GM12878 (cell line): Measurements from ENCODE around the gene TYW5. TPM values are rescaled to one million over a fixed set of nuclear protein-coding genes. Genes with fewer than 3 reads are reported as not detected.
A peak's percentile ranks its signal among the peaks of the same experiment; 100 is the strongest.

Experiments
- ATAC-seq: fragments of 200-7000 bp; cut with Tn5 transposase; 3 replicates; pipeline ENCODE4 v1.9.1; 2020; ENCODE audit warnings: mild to moderate bottlenecking, moderate library complexity
- BruUV-seq: library from RNA; stranded (reverse); fragments of 400-500 nt; replicated peaks from 2 replicates; lab custom pipeline; 2021; lab: Mats Ljungman, UMichigan
- CTCF ChIA-PET: fragments of 300-600 bp; sonication (Branson Sonifier 250); formaldehyde crosslinking; extraction: SDS; loops from one replicate; lab custom pipeline; 2021; ENCODE audit warnings: inconsistent platforms; lab: Yijun Ruan, JAX
- POLR2A ChIA-PET: fragments of 350-600 bp; formaldehyde crosslinking; extraction: SDS; loops from one replicate; lab custom pipeline; 2021; ENCODE audit warnings: inconsistent platforms; lab: Charles Lee
- RAD21 ChIA-PET: fragments of 300-600 bp; sonication (Branson Sonifier 250); formaldehyde crosslinking; loops from one replicate; lab custom pipeline; 2023; ENCODE audit warnings: antibody characterized with exemption; ENCODE audit not compliant: unreplicated experiment; lab: Charles Lee
- SMC1A ChIA-PET: fragments of 300-600 bp; sonication (Branson Sonifier 250); formaldehyde crosslinking; loops from one replicate; lab custom pipeline; 2023; ENCODE audit not compliant: unreplicated experiment, uncharacterized antibody; lab: Charles Lee
- DNase-seq: peaks from one replicate; pipeline ENCODE4 v3.0.0-alpha.2; 2011; ENCODE audit warnings: low read depth, low spot score
- FAIRE-seq: peaks from 3 replicates; lab custom pipeline; 2011; peaks lifted over from hg19 to GRCh38; lab: Jason Lieb, UNC
- H2AFZ ChIP-seq: 2 replicates; pipeline ENCODE4 v1.6.0; 2011; ENCODE audit warnings: low read depth, low read length, control low read depth; ENCODE audit not compliant: control insufficient read depth
- H3K27ac ChIP-seq: 2 replicates; pipeline ENCODE4 v1.5.1; 2011; ENCODE audit warnings: control low read depth; ENCODE audit not compliant: control insufficient read depth, insufficient read depth
- H3K27me3 ChIP-seq, 2 experiments: replicated peaks in 1 of 2; 2 replicates each; pipeline versions ENCODE4 v1.6.0 to v1.6.1; 2011; ENCODE audit warnings: low read length in 1 of 2; ENCODE audit not compliant: control insufficient read depth in 2 of 2, insufficient read depth in 2 of 2
- H3K36me3 ChIP-seq, 2 experiments: 2 replicates each; pipeline ENCODE4 v1.5.1; 2011; ENCODE audit warnings: low read length in 1 of 2; ENCODE audit not compliant: control insufficient read depth in 2 of 2, insufficient read depth in 2 of 2
- H3K4me1 ChIP-seq: 2 replicates; pipeline ENCODE4 v1.6.1; 2011; ENCODE audit warnings: mild to moderate bottlenecking, low read length, moderate library complexity, mixed read lengths; ENCODE audit not compliant: control insufficient read depth, insufficient read depth
- H3K4me2 ChIP-seq: 2 replicates; pipeline ENCODE4 v1.6.0; 2011; ENCODE audit warnings: control low read depth; ENCODE audit not compliant: control insufficient read depth, insufficient read depth
- H3K4me3 ChIP-seq: fragments of 200-600 bp; sonication (generic); 2 replicates; pipeline ENCODE4 v1.5.1; 2016
- H3K79me2 ChIP-seq: 2 replicates; pipeline ENCODE4 v1.6.0; 2011; ENCODE audit warnings: low read length; ENCODE audit not compliant: control insufficient read depth, insufficient read depth
- H3K9ac ChIP-seq: 2 replicates; pipeline ENCODE4 v1.8.0; 2011; ENCODE audit warnings: low read length, control low read depth, mixed read lengths; ENCODE audit not compliant: control insufficient read depth, insufficient read depth
- H3K9me3 ChIP-seq: replicated peaks from 3 replicates; pipeline ENCODE4 v1.5.1; 2011; ENCODE audit warnings: mild to moderate bottlenecking, low read length; ENCODE audit not compliant: control insufficient read depth, insufficient read depth
- H4K20me1 ChIP-seq: 2 replicates; pipeline ENCODE4 v1.6.0; 2011; ENCODE audit not compliant: control insufficient read depth, insufficient read depth
- CBX3 ChIP-seq: fragments of 200-600 bp; sonication (generic); IDR thresholded peaks from 2 replicates; pipeline ENCODE4 v1.6.1; 2016; ENCODE audit warnings: low read depth, borderline replicate concordance
- GABPA ChIP-seq: IDR thresholded peaks from 2 replicates; pipeline ENCODE4 v1.6.1; 2014; ENCODE audit warnings: antibody characterized with exemption, low read depth, mild to moderate bottlenecking, inconsistent platforms
- MAX ChIP-seq: IDR thresholded peaks from 2 replicates; pipeline ENCODE4 v1.6.1; 2012; ENCODE audit warnings: low read depth, low read length, improper control_type of control experiment
- NBN ChIP-seq: fragments of 450-650 bp; IDR thresholded peaks from 2 replicates; pipeline ENCODE4 v1.6.1; 2016
- NFXL1 ChIP-seq: fragments of 450-650 bp; IDR thresholded peaks from 2 replicates; pipeline ENCODE4 v1.6.1; 2017; ENCODE audit warnings: antibody characterized with exemption, mild to moderate bottlenecking, borderline replicate concordance
- NFYA ChIP-seq: IDR thresholded peaks from 2 replicates; pipeline ENCODE4 v1.6.1; 2011; ENCODE audit warnings: low read depth, mild to moderate bottlenecking, low read length, improper control_type of control experiment, borderline replicate concordance
- PAX5 ChIP-seq: IDR thresholded peaks from 2 replicates; pipeline ENCODE4 v1.6.1; 2011; ENCODE audit warnings: low read depth, low read length, borderline replicate concordance
- PBX3 ChIP-seq: IDR thresholded peaks from 2 replicates; pipeline ENCODE4 v1.6.1; 2011; ENCODE audit warnings: mild to moderate bottlenecking, low read depth, low read length, moderate library complexity; ENCODE audit not compliant: insufficient replicate concordance
- PML ChIP-seq: IDR thresholded peaks from 2 replicates; pipeline ENCODE4 v1.6.1; 2012; ENCODE audit warnings: low read length, inconsistent platforms
- REST ChIP-seq: IDR thresholded peaks from 2 replicates; pipeline ENCODE4 v1.6.1; 2012; ENCODE audit warnings: mild to moderate bottlenecking, low read depth, low read length
- ZNF274 ChIP-seq: IDR thresholded peaks from one replicate; pipeline ENCODE4 v1.8.0; 2011; ENCODE audit not compliant: insufficient read length, insufficient read depth
- WGBS: methylation state at CpG from one replicate; pipeline ENCODE4 v1.1.6; 2016; ENCODE audit warnings: low lambda C conversion rate; ENCODE audit not compliant: insufficient replicate concordance, insufficient coverage; ENCODE audit errors: missing lambda C conversion rate; 5-methylcytosine and 5-hydroxymethylcytosine counted together
- in situ Hi-C: fragments of 300-500 bp; cut with MboI; formaldehyde crosslinking; loops from 9 replicates; pipeline ENCODE4 v1.14.3; 2018; ENCODE audit warnings: mixed read lengths
- intact Hi-C: fragments of 100-400 bp; cut with micrococcal nuclease; formaldehyde crosslinking; loops from one replicate; pipeline ENCODE4 v1.14.2; 2022; ENCODE audit not compliant: unreplicated experiment
- polyA plus RNA-seq, 11 experiments: library from polyadenylated mRNA; depleted of rRNA in 4 of 11; unstranded in 6 of 11; stranded (reverse) in 5 of 11; fragments of >200 nt; fragmentation: Nextera tagmentation in 4 of 11; fragmentation: Illumina TruSeq in 1 of 11; extraction: Ambion mirVana in 4 of 11; extraction: Trizol in 1 of 11; gene quantifications; 1 replicate in 1 of 11; 2 replicates in 10 of 11; pipeline versions ENCODE4 v1.2.1 to v1.2.3, GENCODE V29; 2011 to 2016; ENCODE audit warnings: inconsistent platforms in 2 of 11, missing spikeins in 2 of 11, low read depth in 1 of 11
- total RNA-seq, 4 experiments: library from RNA; depleted of rRNA in 3 of 4; stranded (reverse); fragments of >200 nt in 3 of 4; fragmentation: Illumina TruSeq in 1 of 4; extraction: Trizol in 1 of 4; gene quantifications; 2 replicates each; pipeline versions ENCODE4 v1.2.1 to v1.2.3, GENCODE V29; 2013 to 2021

Gene TYW5
- total and polyA plus RNA-seq, 10 of the 15 experiments (the other 5 are each of a cell fraction or from before 2014, with no cell fraction given) = 4.6 to 11.8 (median 7.4) TPM

- TF ChIP-seq PAX5 = no peak
- TF ChIP-seq ZNF274 = no peak
- no peak for DNase-seq
- H3K4me3 ChIP-seq = no peak overlapping the region
- ATAC-seq = peak; percentile 88
- no peak overlapping the region for H3K9ac ChIP-seq
- ChIA-PET SMC1A (no interaction called here), POLR2A (no interaction called here), RAD21 (no interaction called here), CTCF (interaction anchor here (0.8 to 1.5 kb wide), 2 partner anchors 10 to 11 kb away, joined by 3 read pairs; no protein-coding TSS in a partner anchor)
- H3K79me2 ChIP-seq = peaks cover 14% of the 10 kb centered on the region
- WGBS = 0% methylated on average over 2 of the region's 2 CpGs
- no peaks in the 10 kb centered on the region for H3K4me1 ChIP-seq
- no peaks in the 10 kb centered on the region for H3K27me3 ChIP-seq
- BruUV-seq = no TSS peak
- no peak overlapping the region for H3K4me2 ChIP-seq
- H3K27ac ChIP-seq = no peak overlapping the region
- no peak overlapping the region for H2AFZ ChIP-seq
- in situ Hi-C loops = no loop called here
- H4K20me1 ChIP-seq = no peaks in the 10 kb centered on the region; the same call in 1 of the 2 replicates
- no peak for FAIRE-seq
- H3K9me3 ChIP-seq = no peaks in the 10 kb centered on the region
- intact Hi-C loops = no loop called here
- H3K36me3 ChIP-seq = peaks cover 2 to 11% of the 10 kb centered on the region in 2 experiments; a peak in 3 of 4 replicates
These were observed 6.9 kb upstream of the TYW5 start for GRCh38 chr2:199962203-199962602.

GRCh38 chr2:199958014-199958413, 2.7 kb upstream of the TYW5 start:
- H3K4me1 ChIP-seq = peaks cover 4% of the 10 kb centered on the region; the same call in 1 of the 2 replicates
- ATAC-seq = no peak
- H2AFZ ChIP-seq = no peak overlapping the region
- ChIA-PET CTCF (interaction anchor here (0.8 kb wide), 1 partner anchor 10 kb away, joined by 3 read pairs; no protein-coding TSS in a partner anchor), RAD21 (no interaction called here), SMC1A (interaction anchor here (1.1 kb wide), 1 partner anchor 9 kb away, joined by 3 read pairs; no protein-coding TSS in a partner anchor), POLR2A (interaction anchor here (0.5 to 0.8 kb wide), 3 partner anchors 11 to 910 kb away, joined by 3 to 8 read pairs (median 4); no protein-coding TSS in a partner anchor)
- H3K27me3 ChIP-seq = no peaks in the 10 kb centered on the region
- H4K20me1 ChIP-seq = no peaks in the 10 kb centered on the region; the same call in 1 of the 2 replicates
- no peak overlapping the region for H3K27ac ChIP-seq
- no peak for FAIRE-seq
- no peak overlapping the region for H3K9ac ChIP-seq
- in situ Hi-C loops (no loop called here), intact Hi-C loops (loop anchor here (10.0 kb wide), 2 partner anchors 857 to 1177 kb away; partner anchors contain the start of gene BZW1)
- H3K79me2 ChIP-seq = peaks cover 56% of the 10 kb centered on the region
- 91% methylated on average over 4 of the region's 4 CpGs for WGBS
- no TSS peak for BruUV-seq
- H3K9me3 ChIP-seq = no peaks in the 10 kb centered on the region
- peak overlapping the region; percentile 70 for H3K4me2 ChIP-seq
- peaks cover 2 to 5% of the 10 kb centered on the region in 2 experiments; a peak in 3 of 4 replicates for H3K36me3 ChIP-seq
- no peak for DNase-seq
- H3K4me3 ChIP-seq = no peak overlapping the region
- TF ChIP-seq PBX3 (no peak), NFYA (no peak), GABPA (no peak), NFXL1 (no peak), REST (no peak), PML (no peak), NBN (no peak), CBX3 (no peak), MAX (no peak)
